AG09319 (cell line): ENCODE results near the gene LZTS3.

Experiments used
- DNase-seq: peaks from one replicate; pipeline ENCODE4 v3.0.0-alpha.2; 2010; ENCODE audit warnings: low read depth; ENCODE audit errors: extremely low read depth
- TF ChIP-seq, protein P1 (sequence below): IDR thresholded peaks from 2 replicates; pipeline ENCODE4 v1.5.1; 2011; ENCODE audit warnings: low read depth, mild to moderate bottlenecking, inconsistent platforms, low read length, moderate library complexity

LZTS3 gene

DNA sequence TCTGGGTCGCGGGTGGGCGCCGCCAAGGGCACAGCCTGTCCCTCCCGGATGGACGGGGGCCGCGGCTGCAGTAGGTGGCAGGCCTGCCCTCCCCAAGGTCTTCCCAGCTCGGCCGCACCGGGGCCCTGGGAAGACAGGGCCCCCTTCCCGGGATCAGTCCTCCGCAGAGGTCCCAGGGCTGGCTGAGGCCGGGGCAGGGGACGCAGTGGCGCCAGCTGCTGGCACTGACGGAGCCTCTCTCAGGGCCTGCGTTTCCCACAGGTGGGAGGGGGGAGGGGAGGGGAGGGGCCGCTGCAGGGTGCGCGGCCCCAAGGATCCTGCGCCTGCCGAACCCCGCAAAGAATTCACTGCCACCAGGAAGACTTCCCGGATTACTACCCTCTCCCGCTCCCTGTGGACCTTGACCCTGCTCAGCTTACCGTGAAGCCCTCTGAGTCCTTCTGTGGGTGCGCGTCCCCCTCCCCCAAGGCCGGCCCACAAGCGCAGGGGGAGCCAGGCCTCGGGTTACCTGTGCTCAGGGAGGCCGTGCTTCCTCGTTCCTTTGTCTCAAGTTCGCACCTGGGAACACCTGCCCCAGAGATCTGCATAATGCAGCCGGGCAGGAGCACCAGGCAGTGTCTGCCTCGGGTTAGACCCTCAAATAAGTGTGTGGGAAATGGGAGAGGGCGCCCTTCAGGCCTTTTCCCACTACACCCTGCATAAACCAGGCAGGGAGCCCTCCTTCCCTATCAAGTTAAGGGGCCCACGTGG, 5.1 kb downstream of the LZTS3 start:
- TF ChIP-seq, protein P1, sequence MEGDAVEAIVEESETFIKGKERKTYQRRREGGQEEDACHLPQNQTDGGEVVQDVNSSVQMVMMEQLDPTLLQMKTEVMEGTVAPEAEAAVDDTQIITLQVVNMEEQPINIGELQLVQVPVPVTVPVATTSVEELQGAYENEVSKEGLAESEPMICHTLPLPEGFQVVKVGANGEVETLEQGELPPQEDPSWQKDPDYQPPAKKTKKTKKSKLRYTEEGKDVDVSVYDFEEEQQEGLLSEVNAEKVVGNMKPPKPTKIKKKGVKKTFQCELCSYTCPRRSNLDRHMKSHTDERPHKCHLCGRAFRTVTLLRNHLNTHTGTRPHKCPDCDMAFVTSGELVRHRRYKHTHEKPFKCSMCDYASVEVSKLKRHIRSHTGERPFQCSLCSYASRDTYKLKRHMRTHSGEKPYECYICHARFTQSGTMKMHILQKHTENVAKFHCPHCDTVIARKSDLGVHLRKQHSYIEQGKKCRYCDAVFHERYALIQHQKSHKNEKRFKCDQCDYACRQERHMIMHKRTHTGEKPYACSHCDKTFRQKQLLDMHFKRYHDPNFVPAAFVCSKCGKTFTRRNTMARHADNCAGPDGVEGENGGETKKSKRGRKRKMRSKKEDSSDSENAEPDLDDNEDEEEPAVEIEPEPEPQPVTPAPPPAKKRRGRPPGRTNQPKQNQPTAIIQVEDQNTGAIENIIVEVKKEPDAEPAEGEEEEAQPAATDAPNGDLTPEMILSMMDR, result no peak
- no peak for DNase-seq

DNA sequence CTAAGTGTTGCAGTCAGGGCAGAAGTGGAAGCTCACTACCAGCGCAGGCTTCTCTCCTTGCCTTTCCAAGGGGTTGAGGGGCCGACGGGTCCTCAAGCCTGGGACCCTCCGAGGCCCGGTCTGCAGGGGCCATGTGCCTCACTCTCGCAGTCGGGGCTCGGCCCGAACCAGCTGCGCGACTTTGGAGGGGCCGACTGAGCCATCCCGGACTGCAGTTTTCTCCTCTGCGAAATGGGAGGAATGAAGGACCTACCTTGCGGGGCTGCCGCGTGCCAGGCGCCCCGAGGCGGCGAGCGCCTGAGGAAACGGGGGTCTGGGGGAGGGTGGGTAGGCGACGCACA, 5.6 kb downstream of the LZTS3 start:
- TF ChIP-seq, protein P1, result no peak
- DNase-seq, result no peak

DNA sequence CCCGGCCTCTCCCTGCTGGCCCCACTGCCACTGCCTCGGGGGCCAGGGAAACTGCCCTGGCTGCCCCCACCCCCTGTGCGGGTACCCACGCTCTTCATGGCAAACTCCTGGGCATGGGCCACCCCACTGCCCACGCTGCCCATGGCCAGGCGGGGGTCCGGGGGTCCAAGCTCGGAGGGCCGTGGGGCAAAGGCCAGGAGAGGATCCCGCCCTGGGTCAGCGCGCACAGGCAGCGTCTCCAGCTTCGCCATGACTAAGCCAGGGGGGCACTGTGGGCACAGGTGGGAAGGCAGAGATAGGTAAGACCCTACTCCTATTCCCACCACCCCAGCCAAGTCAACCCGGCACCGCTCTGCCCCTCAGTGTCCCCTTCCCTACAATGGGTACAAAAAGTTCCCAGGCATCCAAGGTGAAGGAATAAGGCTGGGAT, 6.4 kb downstream of the LZTS3 start:
- TF ChIP-seq, protein P1, result no peak
- no peak for DNase-seq

GRCh38 chr20:3166338-3166912, 6.9 kb downstream of the LZTS3 start:
- DNase-seq, result no peak

DNA sequence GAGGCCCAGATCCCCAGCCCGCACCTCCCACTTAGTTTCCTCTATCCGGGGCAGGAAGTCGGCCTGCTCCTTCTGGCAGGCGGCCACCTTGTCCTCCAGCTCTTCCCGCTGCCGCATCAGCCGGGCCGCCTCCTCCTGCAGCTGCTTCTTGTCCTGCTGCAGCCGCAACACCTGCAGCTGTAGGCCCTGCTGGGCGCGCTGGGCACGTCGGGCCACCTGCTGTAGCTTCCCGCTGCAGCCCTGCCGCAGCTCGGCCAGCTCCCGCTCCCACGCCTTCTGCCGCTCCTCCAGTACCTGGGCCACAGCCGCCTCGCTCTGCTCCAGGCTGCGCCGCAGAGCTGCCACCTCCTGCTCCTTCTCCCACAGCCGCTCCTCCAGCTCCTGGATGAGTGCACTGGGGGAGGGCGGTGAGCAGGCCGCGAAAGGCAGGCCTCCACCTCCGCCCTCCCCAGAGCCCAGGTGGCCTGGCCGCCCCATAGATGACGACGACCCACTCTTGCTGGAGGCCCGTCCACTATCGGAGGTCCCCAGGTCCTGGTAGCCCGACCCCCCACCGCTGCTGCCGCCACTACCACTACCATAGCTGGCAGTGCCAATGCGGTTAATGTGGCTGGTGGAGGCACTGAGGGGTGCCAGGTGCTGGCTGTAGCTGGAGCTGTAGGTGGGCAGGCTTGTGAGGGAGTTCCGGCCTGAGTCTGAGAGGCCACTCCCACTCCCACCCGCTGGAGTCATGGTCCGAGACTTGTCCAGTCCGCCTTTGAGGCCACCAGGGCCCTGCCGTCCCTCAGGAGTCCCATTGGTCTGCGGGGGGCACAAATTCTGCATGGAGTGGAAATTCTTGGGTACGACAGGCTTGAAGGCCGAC, 7.6 kb downstream of the LZTS3 start:
- TF ChIP-seq, protein P1, result no peak
- DNase-seq, result no peak

More at GRCh38 chr20:3166338-3166912, 6.9 kb downstream of the LZTS3 start:
- TF ChIP-seq, protein P1, result no peak

GRCh38 chr20:3164763-3165410, 8.5 kb downstream of the LZTS3 start:
- no peak for DNase-seq
- TF ChIP-seq, protein P1, result no peak
